ENCODE data around the gene SPTBN1. TPM values are rescaled to one million over a fixed set of nuclear protein-coding genes. Genes with fewer than 3 reads are reported as not detected.

Gene SPTBN1
- total and polyA plus RNA-seq, 5 donors = 141 to 348 (median 331) TPM

- WGBS = 70% methylated on average over 2 of the region's 2 CpGs
- Histone ChIP-seq H3K9me3 (ENCODE audit: control insufficient read depth, low read length) (no peaks in the 10 kb centered on the region), H3K4me3 (ENCODE audit: low read length) (no peak overlapping the region), H3K27ac (ENCODE audit: low read length) (no peak overlapping the region), H3K27me3 (ENCODE audit: control insufficient read depth, insufficient read depth) (no peaks in the 10 kb centered on the region), H3K4me1 (ENCODE audit: control insufficient read depth, insufficient read depth, low read length) (peaks cover 12% of the 10 kb centered on the region)
- no peak for ATAC-seq
- no peak for DNase-seq
- intact Hi-C loops (cut with DNase I) = no loop called here
Observed at GRCh38 chr2:54420524-54421172, 35.5 kb upstream of the SPTBN1 start.

- 85% methylated on average over 10 of the region's 10 CpGs for whole genome bisulfite sequencing
- H3K4me1 ChIP-seq (ENCODE audit: control insufficient read depth, insufficient read depth, low read length) = peaks cover 4% of the 10 kb centered on the region
- no peaks in the 10 kb centered on the region for H3K9me3 ChIP-seq (ENCODE audit: control insufficient read depth, low read length)
- H3K27ac ChIP-seq (ENCODE audit: low read length) = no peak overlapping the region
- DNase-seq (no peak), ATAC-seq (no peak)
- no peak overlapping the region for H3K4me3 ChIP-seq (ENCODE audit: low read length)
- no peaks in the 10 kb centered on the region for H3K27me3 ChIP-seq (ENCODE audit: control insufficient read depth, insufficient read depth)
- intact Hi-C loops (cut with DNase I) = no loop called here
Observed at GRCh38 chr2:54422072-54422581, 34.0 kb upstream of the SPTBN1 start.

DNA sequence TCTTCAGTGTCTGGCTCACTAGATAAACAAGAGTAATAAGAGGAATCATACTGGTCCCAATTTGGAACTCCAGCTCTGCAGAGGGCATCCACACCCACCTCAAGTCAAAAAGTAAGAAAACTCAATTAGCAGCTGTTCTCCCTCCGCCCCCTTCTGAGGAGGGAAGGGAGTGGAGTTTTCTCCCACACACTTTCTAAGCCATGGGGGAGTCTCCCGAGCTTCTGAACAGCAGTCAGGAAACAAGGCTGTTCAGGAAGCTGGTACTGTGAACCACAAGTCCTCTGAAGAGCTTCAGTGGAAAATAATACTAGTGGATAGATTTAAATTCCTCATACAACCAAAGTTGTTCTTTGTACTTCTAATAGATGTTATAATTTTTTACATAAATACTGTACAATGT is 32.9 kb upstream of the SPTBN1 start:
- Histone ChIP-seq H3K4me1 (ENCODE audit: control insufficient read depth, insufficient read depth, low read length) (peaks cover 3% of the 10 kb centered on the region), H3K27me3 (ENCODE audit: control insufficient read depth, insufficient read depth) (no peaks in the 10 kb centered on the region), H3K9me3 (ENCODE audit: control insufficient read depth, low read length) (no peaks in the 10 kb centered on the region), H3K27ac (ENCODE audit: low read length) (peak overlapping the region; percentile 41), H3K4me3 (ENCODE audit: low read length) (no peak overlapping the region)
- intact Hi-C loops (cut with DNase I) = no loop called here
- ATAC-seq (peak; percentile 71 to 87), DNase-seq (no peak)
- WGBS = 49% methylated on average over 2 of the region's 2 CpGs

DNA sequence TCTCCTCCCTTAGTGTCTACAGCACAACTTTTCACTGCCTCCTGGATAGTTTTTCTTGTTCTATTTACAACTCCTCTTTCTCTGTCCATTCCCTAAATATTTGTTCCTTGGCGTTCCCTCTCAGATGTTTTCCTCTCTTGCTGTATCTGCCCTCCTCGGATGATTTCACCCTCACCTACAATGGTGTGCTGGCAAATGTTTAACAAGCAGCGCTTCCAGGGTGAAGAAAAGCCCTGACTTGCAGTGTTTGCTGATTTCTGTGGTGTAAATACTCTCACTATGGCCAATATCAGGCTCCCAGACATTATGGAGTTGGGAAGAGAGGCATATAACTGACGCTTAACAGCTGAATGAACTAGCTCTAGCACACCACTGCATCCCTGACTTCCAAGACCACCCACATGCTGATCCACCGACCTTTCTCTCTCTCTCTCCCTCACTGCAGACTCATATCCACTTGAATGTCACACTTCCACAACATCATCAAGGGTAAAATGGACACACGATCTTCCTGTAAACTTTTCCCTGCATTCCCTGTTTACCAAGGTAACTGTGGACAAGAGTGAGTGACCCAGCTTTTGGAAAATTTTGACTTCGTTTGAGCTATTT is 31.5 kb upstream of the SPTBN1 start:
- Histone ChIP-seq H3K27ac (ENCODE audit: low read length) (no peak overlapping the region), H3K4me1 (ENCODE audit: control insufficient read depth, insufficient read depth, low read length) (peaks cover 6% of the 10 kb centered on the region), H3K27me3 (ENCODE audit: control insufficient read depth, insufficient read depth) (no peaks in the 10 kb centered on the region), H3K4me3 (ENCODE audit: low read length) (no peak overlapping the region), H3K9me3 (ENCODE audit: control insufficient read depth, low read length) (no peaks in the 10 kb centered on the region)
- intact Hi-C loops (cut with DNase I) = no loop called here
- 80% methylated on average over 7 of the region's 7 CpGs for WGBS
- DNase-seq (no peak), ATAC-seq (no peak)

- intact Hi-C loops (cut with DNase I) = no loop called here
- H3K27ac ChIP-seq (ENCODE audit: low read length) = peak overlapping the region; percentile 57
- H3K27me3 ChIP-seq (ENCODE audit: control insufficient read depth, insufficient read depth) = no peaks in the 10 kb centered on the region
- peak; percentile 59 to 85 (median 70) for DNase-seq
- peaks cover 19% of the 10 kb centered on the region for H3K4me1 ChIP-seq (ENCODE audit: control insufficient read depth, insufficient read depth, low read length)
- ATAC-seq = peak; percentile 65 to 75
- H3K4me3 ChIP-seq (ENCODE audit: low read length) = no peak overlapping the region
- 37% methylated on average over 3 of the region's 3 CpGs for WGBS
- H3K9me3 ChIP-seq (ENCODE audit: control insufficient read depth, low read length) = no peaks in the 10 kb centered on the region
Observed at GRCh38 chr2:54428108-54428831, 27.9 kb upstream of the SPTBN1 start.

DNA sequence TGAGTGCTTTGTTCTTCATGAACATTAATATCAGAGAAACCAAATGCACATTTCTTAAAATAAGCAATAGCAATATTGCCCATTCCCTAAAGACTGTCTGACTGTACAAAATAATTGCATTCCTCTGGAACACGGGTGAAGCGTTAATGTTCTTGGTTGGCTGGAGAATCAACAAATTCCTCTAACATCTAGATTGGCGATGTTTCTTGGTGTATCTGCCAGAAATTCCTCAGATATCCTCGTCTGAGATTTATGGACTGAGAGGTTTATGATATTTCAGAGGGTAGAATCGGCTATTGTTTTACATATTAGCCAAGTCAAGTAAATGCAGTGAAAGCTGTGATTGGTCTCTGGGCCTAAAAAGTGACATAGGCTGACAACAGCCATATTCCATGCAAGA is 27.1 kb upstream of the SPTBN1 start:
- intact Hi-C loops (cut with DNase I) = no loop called here
- no peak for ATAC-seq
- peak overlapping the region; percentile 77 for H3K27ac ChIP-seq (ENCODE audit: low read length)

DNA sequence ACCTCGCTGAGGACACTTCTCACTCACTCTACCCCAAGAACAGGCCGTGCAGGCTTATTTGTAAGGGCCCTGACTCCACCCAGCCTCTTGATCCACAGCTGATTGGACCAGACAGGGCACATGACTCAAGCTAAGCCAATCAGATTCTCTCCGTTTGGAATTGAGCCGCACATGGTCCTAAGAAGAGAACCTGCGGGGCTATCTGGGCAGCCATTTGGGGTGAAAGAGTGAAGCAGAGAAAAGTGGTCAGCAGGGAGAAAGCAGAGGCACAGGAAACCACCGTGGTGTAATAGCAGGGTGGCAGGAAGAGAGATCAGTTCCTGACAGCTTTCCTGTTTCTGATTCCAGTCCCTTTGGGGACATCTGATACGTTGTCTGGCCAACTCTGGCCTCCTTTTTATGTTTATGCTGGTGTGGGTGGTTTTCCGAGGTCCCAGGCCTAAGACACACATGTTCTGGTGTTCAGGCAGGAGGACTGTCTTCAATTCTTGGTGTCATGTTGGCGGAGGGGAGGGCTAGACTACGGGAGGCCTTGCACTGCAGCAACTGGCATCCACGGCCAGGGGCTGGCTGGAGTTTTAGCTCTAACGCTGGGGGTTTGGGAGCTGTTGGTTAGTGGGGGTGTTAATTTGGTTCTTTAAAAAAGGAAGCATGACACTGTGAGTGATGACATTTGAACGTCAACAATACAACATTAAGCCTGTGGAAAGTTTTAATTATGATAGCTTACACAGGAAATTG is 26.1 kb upstream of the SPTBN1 start:
- 40% methylated on average over 13 of the region's 13 CpGs for WGBS
- H3K27me3 ChIP-seq (ENCODE audit: control insufficient read depth, insufficient read depth) = no peaks in the 10 kb centered on the region
- H3K9me3 ChIP-seq (ENCODE audit: control insufficient read depth, low read length) = no peaks in the 10 kb centered on the region
- intact Hi-C loops (cut with DNase I) = no loop called here
- ATAC-seq (peak; percentile 22 to 70), DNase-seq (peak; percentile 43 to 68 (median 56))
- H3K27ac ChIP-seq (ENCODE audit: low read length) = peak overlapping the region; percentile 79
- H3K4me3 ChIP-seq (ENCODE audit: low read length) = no peak overlapping the region
- peaks cover 19% of the 10 kb centered on the region for H3K4me1 ChIP-seq (ENCODE audit: control insufficient read depth, insufficient read depth, low read length)

More for the DNA sequence above, 27.1 kb upstream of the SPTBN1 start:
- no peak overlapping the region for H3K4me3 ChIP-seq (ENCODE audit: low read length)
- WGBS = 23% methylated on average over 5 of the region's 5 CpGs
- H3K4me1 ChIP-seq (ENCODE audit: control insufficient read depth, insufficient read depth, low read length) = peaks cover 19% of the 10 kb centered on the region
- no peaks in the 10 kb centered on the region for H3K9me3 ChIP-seq (ENCODE audit: control insufficient read depth, low read length)
- DNase-seq = no peak
- no peaks in the 10 kb centered on the region for H3K27me3 ChIP-seq (ENCODE audit: control insufficient read depth, insufficient read depth)

- DNase-seq = peak in 2 of 3 donors; percentile 33 to 61
- Histone ChIP-seq H3K27ac (ENCODE audit: low read length) (peak overlapping the region; percentile 95), H3K4me3 (ENCODE audit: low read length) (no peak overlapping the region), H3K4me1 (ENCODE audit: control insufficient read depth, insufficient read depth, low read length) (peaks cover 20% of the 10 kb centered on the region), H3K27me3 (ENCODE audit: control insufficient read depth, insufficient read depth) (no peaks in the 10 kb centered on the region), H3K9me3 (ENCODE audit: control insufficient read depth, low read length) (no peaks in the 10 kb centered on the region)
- intact Hi-C loops (cut with DNase I) = no loop called here
- WGBS = 48% methylated on average over 5 of the region's 5 CpGs
- peak; percentile 79 to 85 for ATAC-seq
Observed at GRCh38 chr2:54430649-54431048, 25.5 kb upstream of the SPTBN1 start.

DNA sequence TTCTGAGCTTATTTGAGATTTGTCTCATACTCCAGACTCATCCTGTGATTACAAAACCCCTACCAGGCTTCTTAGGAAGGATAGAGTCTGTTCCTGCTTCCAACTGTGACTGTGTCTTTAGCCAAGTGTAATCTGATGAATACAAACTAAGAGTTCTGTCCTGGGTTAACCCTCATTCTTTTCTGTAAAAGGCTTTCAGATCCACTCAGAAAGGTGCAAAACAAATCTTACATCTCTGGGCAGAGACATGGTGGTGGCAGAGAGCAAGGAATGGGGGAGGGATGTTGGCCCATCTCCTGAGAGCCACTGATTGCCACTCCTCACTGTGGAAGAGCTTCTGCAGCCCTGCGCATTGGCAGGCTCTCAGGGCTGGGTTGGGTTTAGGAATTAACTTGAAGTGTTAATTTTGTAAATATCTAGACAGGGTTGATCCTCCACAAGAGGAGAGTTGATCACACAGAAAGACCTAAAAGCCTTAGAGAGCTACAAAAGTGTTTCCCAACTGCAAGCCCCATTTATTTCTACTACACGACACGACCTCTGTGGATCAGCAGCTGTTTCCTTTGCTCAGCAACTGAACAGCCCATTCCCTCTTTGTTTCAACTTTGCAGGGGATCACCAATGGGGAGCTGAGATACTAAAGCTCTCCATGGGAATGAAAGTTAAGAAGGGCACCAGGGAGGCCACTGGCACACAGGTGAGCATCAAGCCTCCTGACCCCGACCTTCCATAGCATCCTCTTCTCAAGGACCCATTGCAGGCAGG is 23.7 kb upstream of the SPTBN1 start:
- ATAC-seq (peak in 1 of 2 donors; percentile 10), DNase-seq (peak in 1 of 3 donors; percentile 68)
- peaks cover 21% of the 10 kb centered on the region for H3K4me1 ChIP-seq (ENCODE audit: control insufficient read depth, insufficient read depth, low read length)
- H3K27me3 ChIP-seq (ENCODE audit: control insufficient read depth, insufficient read depth) = no peaks in the 10 kb centered on the region
- no peak overlapping the region for H3K4me3 ChIP-seq (ENCODE audit: low read length)
- 62% methylated on average over 4 of the region's 4 CpGs for WGBS
- H3K27ac ChIP-seq (ENCODE audit: low read length) = peak overlapping the region; percentile 12
- intact Hi-C loops (cut with DNase I) = no loop called here
- H3K9me3 ChIP-seq (ENCODE audit: control insufficient read depth, low read length) = no peaks in the 10 kb centered on the region

DNA sequence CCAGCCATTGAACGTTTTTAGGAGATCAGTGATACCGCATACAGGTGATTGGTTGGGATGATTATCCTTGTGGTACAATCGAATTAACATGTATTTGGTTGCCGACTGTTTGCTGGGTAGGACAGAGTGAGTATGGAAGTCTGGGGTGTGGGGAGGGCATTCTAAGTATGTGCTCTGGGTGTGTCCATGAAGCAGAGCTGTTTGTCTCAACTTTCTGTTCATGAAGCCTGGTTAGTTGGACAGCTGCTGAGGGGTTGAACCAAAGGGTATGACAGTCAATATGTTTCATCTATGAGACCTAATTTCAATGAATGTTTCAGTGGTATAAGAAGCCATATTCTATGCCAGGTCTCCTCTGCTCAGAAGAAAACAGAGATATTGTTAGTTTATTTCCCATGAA is 21.9 kb upstream of the SPTBN1 start:
- H3K27ac ChIP-seq (ENCODE audit: low read length) = no peak overlapping the region
- no peak overlapping the region for H3K4me3 ChIP-seq (ENCODE audit: low read length)
- no peaks in the 10 kb centered on the region for H3K9me3 ChIP-seq (ENCODE audit: control insufficient read depth, low read length)
- 92% methylated on average over 4 of the region's 4 CpGs for WGBS
- no peaks in the 10 kb centered on the region for H3K27me3 ChIP-seq (ENCODE audit: control insufficient read depth, insufficient read depth)
- peaks cover 24% of the 10 kb centered on the region for H3K4me1 ChIP-seq (ENCODE audit: control insufficient read depth, insufficient read depth, low read length)
- DNase-seq (no peak), ATAC-seq (no peak)
- intact Hi-C loops (cut with DNase I) = no loop called here
